CD14-positive monocyte (primary cell): Measurements from ENCODE around the gene TBXA2R. TPM values are rescaled to one million over a fixed set of nuclear protein-coding genes. Genes with fewer than 3 reads are reported as not detected.

ENCODE experiments used
- DNase-seq, 3 donors: peaks; one replicate each; pipeline ENCODE4 v3.0.0-alpha.2; 2011 to 2022
- H2AFZ ChIP-seq: 2 replicates; pipeline ENCODE4 v1.6.0; 2012; ENCODE audit warnings: mild to moderate bottlenecking, low read depth, low read length, inconsistent platforms; ENCODE audit not compliant: insufficient read depth, poor library complexity, severe bottlenecking
- H3K27ac ChIP-seq, 2 donors: 1 replicate in 1 of 2; 2 replicates in 1 of 2; pipeline ENCODE4 v1.5.1; 2012 to 2013; ENCODE audit warnings: low read length in 2 of 2, control low read depth in 1 of 2, inconsistent platforms in 1 of 2, low read depth in 1 of 2, mild to moderate bottlenecking in 1 of 2
- H3K27me3 ChIP-seq, 2 donors: one replicate each; pipeline versions ENCODE4 v1.6.0 to v1.6.1; 2011 to 2013; ENCODE audit warnings: low read length in 2 of 2; ENCODE audit not compliant: control insufficient read depth in 2 of 2, insufficient read depth in 2 of 2
- H3K36me3 ChIP-seq, 2 donors: replicated peaks in 1 of 2; 1 replicate in 1 of 2; 2 replicates in 1 of 2; pipeline versions ENCODE4 v1.5.1 to v1.6.1; 2012 to 2013; ENCODE audit warnings: low read length in 2 of 2, control low read depth in 1 of 2, inconsistent platforms in 1 of 2, mild to moderate bottlenecking in 1 of 2; ENCODE audit not compliant: insufficient read depth in 2 of 2, control insufficient read depth in 1 of 2
- H3K4me1 ChIP-seq, 2 donors: 1 replicate in 1 of 2; 2 replicates in 1 of 2; pipeline versions ENCODE4 v1.5.1 to v1.6.1; 2012 to 2013; ENCODE audit warnings: low read length in 2 of 2, control low read depth in 1 of 2, inconsistent platforms in 1 of 2, mild to moderate bottlenecking in 1 of 2, moderate library complexity in 1 of 2; ENCODE audit not compliant: insufficient read depth in 2 of 2, control insufficient read depth in 1 of 2
- H3K4me2 ChIP-seq: replicated peaks from 2 replicates; pipeline ENCODE3; 2012; ENCODE audit warnings: low read length, moderate library complexity, mild to moderate bottlenecking; ENCODE audit not compliant: poor library complexity, severe bottlenecking; ENCODE audit errors: extremely low read depth
- H3K4me3 ChIP-seq, 3 experiments: fragments of 200-600 bp in 1 of 3; sonication (generic) in 1 of 3; replicated peaks in 1 of 3; 1 replicate in 2 of 3; 2 replicates in 1 of 3; pipeline ENCODE4 v1.5.1; 2011 to 2013; ENCODE audit warnings: low read length in 3 of 3, mild to moderate bottlenecking in 3 of 3, control low read depth in 2 of 3, low read depth in 2 of 3, inconsistent platforms in 1 of 3, moderate library complexity in 1 of 3
- H3K79me2 ChIP-seq: 2 replicates; pipeline ENCODE4 v1.6.0; 2012; ENCODE audit warnings: mild to moderate bottlenecking, control low read depth, inconsistent platforms, low read length, moderate library complexity; ENCODE audit not compliant: insufficient read depth
- H3K9ac ChIP-seq: 2 replicates; pipeline ENCODE4 v1.6.0; 2017; ENCODE audit warnings: low read length, mild to moderate bottlenecking; ENCODE audit not compliant: insufficient read depth, poor library complexity, severe bottlenecking
- H3K9me3 ChIP-seq, 2 donors: replicated peaks in 1 of 2; 1 replicate in 1 of 2; 2 replicates in 1 of 2; pipeline versions ENCODE4 v1.5.1 to v1.6.1; 2012 to 2013; ENCODE audit warnings: low read length in 2 of 2, control low read depth in 1 of 2; ENCODE audit not compliant: control insufficient read depth in 1 of 2, insufficient read depth in 1 of 2
- H4K20me1 ChIP-seq: 2 replicates; pipeline ENCODE4 v1.6.0; 2012; ENCODE audit warnings: mild to moderate bottlenecking, low read length, control low read depth, moderate library complexity; ENCODE audit not compliant: insufficient read depth
- H3K27ac Mint-ChIP-seq, 7 donors: one replicate each; pipeline ENCODE4 v1.8.0; 2020; ENCODE audit warnings: mild to moderate bottlenecking in 7 of 7, mixed read lengths in 7 of 7, moderate library complexity in 6 of 7, inconsistent platforms in 2 of 7
- H3K27me3 Mint-ChIP-seq, 3 donors: one replicate each; pipeline ENCODE4 v1.8.0; 2021 to 2022; ENCODE audit warnings: low read depth in 3 of 3, mild to moderate bottlenecking in 3 of 3, mixed read lengths in 3 of 3, moderate library complexity in 3 of 3, inconsistent platforms in 1 of 3
- H3K36me3 Mint-ChIP-seq, 2 donors: one replicate each; pipeline ENCODE4 v1.8.0; 2020; ENCODE audit warnings: mixed read lengths in 2 of 2, inconsistent platforms in 1 of 2, mild to moderate bottlenecking in 1 of 2
- H3K4me1 Mint-ChIP-seq: one replicate; pipeline ENCODE4 v1.8.0; 2020; ENCODE audit warnings: mild to moderate bottlenecking, mixed read lengths
- H3K4me3 Mint-ChIP-seq, 2 donors: one replicate each; pipeline ENCODE4 v1.8.0; 2020; ENCODE audit warnings: mild to moderate bottlenecking in 2 of 2, mixed read lengths in 2 of 2, moderate library complexity in 1 of 2
- H3K9me3 Mint-ChIP-seq, 7 donors: one replicate each; pipeline ENCODE4 v1.8.0; 2020 to 2022; ENCODE audit warnings: mixed read lengths in 7 of 7, mild to moderate bottlenecking in 6 of 7, moderate library complexity in 6 of 7, inconsistent platforms in 2 of 7
- CTCF ChIP-seq: fragments of 200-600 bp; IDR thresholded peaks from one replicate; pipeline ENCODE4 v1.8.0; 2022; ENCODE audit warnings: antibody characterized with exemption, mild to moderate bottlenecking
- WGBS: methylation state at CpG from one replicate; pipeline ENCODE4 v1.1.5; 2013; ENCODE audit warnings: missing lambda C conversion rate; ENCODE audit not compliant: insufficient coverage; 5-methylcytosine and 5-hydroxymethylcytosine counted together
- intact Hi-C, 2 donors: fragments of 100-400 bp; cut with micrococcal nuclease; formaldehyde crosslinking; loops; one replicate each; pipeline versions ENCODE4 v1.15.0 to v1.15.1; 2023
- polyA plus RNA-seq, 3 donors: library from polyadenylated mRNA; depleted of rRNA in 1 of 3; unstranded in 2 of 3; stranded (reverse) in 1 of 3; fragments of 300-500 nt in 2 of 3; fragments of >200 nt in 1 of 3; fragmentation: Illumina TruSeq in 2 of 3; gene quantifications; 1 replicate in 2 of 3; 2 replicates in 1 of 3; pipeline ENCODE4 v1.2.3, GENCODE V29; 2012 to 2021

Gene TBXA2R
- polyA plus RNA-seq, 3 donors: 0.05 TPM; not detected in 2

- intact Hi-C loops: no loop called here
- H3K4me2 ChIP-seq: no peak overlapping the region
- H3K79me2 ChIP-seq: no peaks in the 10 kb centered on the region
- Mint-ChIP-seq H3K4me3 (no peak overlapping the region), H3K27me3 (peaks cover 0 to 2% (median 0%) of the 10 kb centered on the region in 3 donors), H3K27ac (peak overlapping the region in 1 of 7 donors; percentile 43), H3K4me1 (no peaks in the 10 kb centered on the region), H3K9me3 (no peaks in the 10 kb centered on the region), H3K36me3 (peaks cover 31 to 76% of the 10 kb centered on the region in 2 donors)
- no peaks in the 10 kb centered on the region for H3K27me3 ChIP-seq
- 98% methylated on average over 33 of the region's 33 CpGs for WGBS
- H3K4me1 ChIP-seq: no peaks in the 10 kb centered on the region
- no peak for TF ChIP-seq CTCF
- no peaks in the 10 kb centered on the region for H3K9me3 ChIP-seq
- no peak overlapping the region for H3K27ac ChIP-seq
- peaks cover 10% of the 10 kb centered on the region for H4K20me1 ChIP-seq
- H3K36me3 ChIP-seq: peaks cover 65 to 67% of the 10 kb centered on the region in 2 donors
- no peak overlapping the region for H3K4me3 ChIP-seq
- H3K9ac ChIP-seq: no peak overlapping the region
- no peak overlapping the region for H2AFZ ChIP-seq
- no peak for DNase-seq
Measured at GRCh38 chr19:3651684-3652083, 45.0 kb upstream of the TBXA2R start.

GRCh38 chr19:3649888-3650287 lies 43.2 kb upstream of the TBXA2R start:
- Mint-ChIP-seq H3K4me1 (no peaks in the 10 kb centered on the region), H3K36me3 (peaks cover 35 to 77% of the 10 kb centered on the region in 2 donors), H3K27me3 (peaks cover 0 to under 1% (median 0%) of the 10 kb centered on the region in 3 donors), H3K9me3 (no peaks in the 10 kb centered on the region), H3K27ac (no peak overlapping the region), H3K4me3 (no peak overlapping the region)
- peaks cover 6% of the 10 kb centered on the region for H4K20me1 ChIP-seq
- H3K4me2 ChIP-seq: no peak overlapping the region
- intact Hi-C loops: no loop called here
- no peaks in the 10 kb centered on the region for H3K27me3 ChIP-seq
- peaks cover 68 to 69% of the 10 kb centered on the region in 2 donors for H3K36me3 ChIP-seq
- H3K9me3 ChIP-seq: no peaks in the 10 kb centered on the region
- no peak overlapping the region for H3K9ac ChIP-seq
- 96% methylated on average over 14 of the region's 16 CpGs for WGBS
- no peaks in the 10 kb centered on the region for H3K4me1 ChIP-seq
- H2AFZ ChIP-seq: no peak overlapping the region
- no peak for TF ChIP-seq CTCF
- no peak overlapping the region for H3K27ac ChIP-seq
- no peaks in the 10 kb centered on the region for H3K79me2 ChIP-seq
- no peak for DNase-seq
- no peak overlapping the region for H3K4me3 ChIP-seq
